IMR-90 (cell line): Measurements from ENCODE around the gene ADAMTS6. TPM values are rescaled to one million over a fixed set of nuclear protein-coding genes. Genes with fewer than 3 reads are reported as not detected.

Experiments
- ATAC-seq: fragments of 200-7000 bp; cut with Tn5 transposase; 2 replicates; pipeline ENCODE4 v1.9.1; 2020; ENCODE audit warnings: low read depth, mild to moderate bottlenecking, moderate library complexity
- BruUV-seq: library from RNA; stranded (reverse); fragments of 400-500 nt; replicated peaks from 2 replicates; lab custom pipeline; 2021; lab: Mats Ljungman, UMichigan
- CTCF ChIA-PET: fragments of 300-600 bp; formaldehyde crosslinking; extraction: SDS; loops from one replicate; lab custom pipeline; 2021; ENCODE audit warnings: antibody characterized with exemption; lab: Yijun Ruan, JAX
- POLR2A ChIA-PET: fragments of 300-600 bp; sonication (Branson Sonifier 250); formaldehyde crosslinking; loops from one replicate; lab custom pipeline; 2022; ENCODE audit warnings: antibody characterized with exemption; ENCODE audit not compliant: unreplicated experiment; lab: Charles Lee
- DNase-seq: peaks from one replicate; pipeline ENCODE4 v3.0.0; 2013
- H2AFZ ChIP-seq: replicated peaks from 2 replicates; pipeline ENCODE3; 2013; ENCODE audit warnings: low read length, mild to moderate bottlenecking; ENCODE audit not compliant: poor library complexity
- H2AK5ac ChIP-seq: 2 replicates; pipeline ENCODE4 v1.6.1; 2013; ENCODE audit warnings: low read depth, low read length, inconsistent platforms
- H2AK9ac ChIP-seq: replicated peaks from 2 replicates; pipeline ENCODE3; 2013; ENCODE audit warnings: mild to moderate bottlenecking, low read depth, low read length, moderate library complexity; ENCODE audit not compliant: poor library complexity
- H2BK120ac ChIP-seq: 2 replicates; pipeline ENCODE4 v1.6.1; 2013; ENCODE audit warnings: low read depth, low read length, inconsistent platforms
- H2BK15ac ChIP-seq: 3 replicates; pipeline ENCODE4 v1.6.1; 2013; ENCODE audit warnings: low read depth, low read length, inconsistent platforms
- H2BK20ac ChIP-seq: 2 replicates; pipeline ENCODE4 v1.6.1; 2013; ENCODE audit warnings: low read depth, mild to moderate bottlenecking, inconsistent platforms, low read length, moderate library complexity
- H2BK5ac ChIP-seq: 2 replicates; pipeline ENCODE4 v1.6.1; 2013; ENCODE audit warnings: mild to moderate bottlenecking, low read depth, low read length, inconsistent platforms; ENCODE audit not compliant: poor library complexity, severe bottlenecking
- H3K14ac ChIP-seq: replicated peaks from 2 replicates; pipeline ENCODE4 v1.6.1; 2013; ENCODE audit warnings: low read depth, low read length, inconsistent platforms
- H3K18ac ChIP-seq: 2 replicates; pipeline ENCODE4 v1.6.1; 2013; ENCODE audit warnings: low read depth, low read length, control low read depth
- H3K23ac ChIP-seq: 2 replicates; pipeline ENCODE4 v1.6.1; 2013; ENCODE audit warnings: low read depth, low read length, inconsistent platforms
- H3K27ac ChIP-seq: 2 replicates; pipeline ENCODE4 v1.5.1; 2013; ENCODE audit warnings: mild to moderate bottlenecking, control low read depth, low read length; ENCODE audit not compliant: insufficient read depth
- H3K27me3 ChIP-seq: 2 replicates; pipeline ENCODE4 v1.6.1; 2013; ENCODE audit warnings: low read length; ENCODE audit not compliant: control insufficient read depth, insufficient read depth
- H3K36me3 ChIP-seq: 2 replicates; pipeline ENCODE4 v1.6.1; 2013; ENCODE audit warnings: low read length, mixed read lengths; ENCODE audit not compliant: control insufficient read depth, insufficient read depth
- H3K4ac ChIP-seq: 2 replicates; pipeline ENCODE4 v1.6.1; 2013; ENCODE audit warnings: low read depth, low read length, inconsistent platforms
- H3K4me1 ChIP-seq: 2 replicates; pipeline ENCODE4 v1.6.1; 2013; ENCODE audit warnings: low read length, mixed read lengths; ENCODE audit not compliant: control insufficient read depth, insufficient read depth
- H3K4me2 ChIP-seq: 2 replicates; pipeline ENCODE4 v1.6.1; 2013; ENCODE audit warnings: low read depth, mild to moderate bottlenecking, control low read depth, low read length, moderate library complexity
- H3K4me3 ChIP-seq: 2 replicates; pipeline ENCODE4 v1.5.1; 2013; ENCODE audit warnings: low read depth, mild to moderate bottlenecking, control low read depth, low read length, moderate library complexity; ENCODE audit not compliant: insufficient read depth
- H3K56ac ChIP-seq: 2 replicates; pipeline ENCODE4 v1.6.1; 2013; ENCODE audit warnings: low read length, inconsistent platforms; ENCODE audit not compliant: insufficient read depth; ENCODE audit errors: extremely low read depth
- H3K79me1 ChIP-seq, 2 experiments: 2 replicates each; pipeline ENCODE4 v1.6.1; 2013; ENCODE audit warnings: low read length in 2 of 2, inconsistent platforms in 1 of 2, low read depth in 1 of 2
- H3K9ac ChIP-seq: 2 replicates; pipeline ENCODE4 v1.6.1; 2013; ENCODE audit warnings: low read depth, low read length, control low read depth
- H3K9me1 ChIP-seq: 2 replicates; pipeline ENCODE4 v1.6.1; 2013; ENCODE audit warnings: low read length, inconsistent platforms; ENCODE audit not compliant: insufficient read depth
- H3K9me3 ChIP-seq: 2 replicates; pipeline ENCODE4 v1.6.1; 2013; ENCODE audit warnings: low read length; ENCODE audit not compliant: control insufficient read depth, insufficient read depth
- H4K20me1 ChIP-seq: 2 replicates; pipeline ENCODE4 v1.6.1; 2013; ENCODE audit warnings: low read length, inconsistent platforms; ENCODE audit not compliant: insufficient read depth
- H4K5ac ChIP-seq: 2 replicates; pipeline ENCODE4 v1.6.1; 2013; ENCODE audit warnings: mild to moderate bottlenecking, low read depth, low read length, control low read depth
- H4K8ac ChIP-seq, 2 experiments: 2 replicates each; pipeline ENCODE4 v1.6.1; 2013; ENCODE audit warnings: low read depth in 2 of 2, low read length in 2 of 2, control low read depth in 1 of 2, inconsistent platforms in 1 of 2
- H4K91ac ChIP-seq: 2 replicates; pipeline ENCODE4 v1.6.1; 2013; ENCODE audit warnings: low read depth, low read length, inconsistent platforms; ENCODE audit not compliant: insufficient read depth
- CEBPB ChIP-seq: IDR thresholded peaks from 2 replicates; pipeline ENCODE4 v1.6.1; 2012; ENCODE audit warnings: low read depth, low read length, improper control_type of control experiment
- CHD1 ChIP-seq: IDR thresholded peaks from 2 replicates; pipeline ENCODE4 v1.6.1; 2012; ENCODE audit warnings: low read depth, low read length, improper control_type of control experiment
- ELK1 ChIP-seq: fragments of 150-350 bp; IDR thresholded peaks from 2 replicates; pipeline ENCODE4 v1.6.1; 2016; ENCODE audit warnings: low read depth, mild to moderate bottlenecking, low read length, moderate library complexity, borderline replicate concordance
- FOS ChIP-seq: fragments of 150-350 bp; IDR thresholded peaks from 2 replicates; pipeline ENCODE4 v1.6.1; 2016; ENCODE audit warnings: low read depth, low read length
- MAFK ChIP-seq: IDR thresholded peaks from 2 replicates; pipeline ENCODE4 v1.6.1; 2012; ENCODE audit warnings: low read depth, low read length, improper control_type of control experiment
- MAZ ChIP-seq: IDR thresholded peaks from 2 replicates; pipeline ENCODE4 v1.6.1; 2012; ENCODE audit warnings: low read depth, mild to moderate bottlenecking, low read length, improper control_type of control experiment, moderate library complexity, borderline replicate concordance
- NFE2L2 ChIP-seq: fragments of 150-350 bp; IDR thresholded peaks from 2 replicates; pipeline ENCODE4 v1.6.1; 2016; ENCODE audit warnings: low read depth, mild to moderate bottlenecking, low read length
- POLR2A ChIP-seq: IDR thresholded peaks from 2 replicates; pipeline ENCODE4 v1.6.1; 2012; ENCODE audit warnings: mild to moderate bottlenecking, low read depth, low read length
- SMC3 ChIP-seq: fragments of 150-350 bp; IDR thresholded peaks from 2 replicates; pipeline ENCODE4 v1.6.1; 2016; ENCODE audit warnings: low read depth, mild to moderate bottlenecking, antibody characterized with exemption, low read length, moderate library complexity
- USF2 ChIP-seq: fragments of 150-350 bp; IDR thresholded peaks from 2 replicates; pipeline ENCODE4 v1.6.1; 2017; ENCODE audit warnings: mild to moderate bottlenecking, antibody characterized with exemption, low read length, low read depth
- WGBS, 2 experiments: methylation state at CpG; one replicate each; pipeline versions ENCODE4 v1.1.5 to v1.1.7; 2013; ENCODE audit warnings: missing lambda C conversion rate in 2 of 2; ENCODE audit not compliant: insufficient read length in 1 of 2; ENCODE audit errors: extremely low coverage in 2 of 2; 5-methylcytosine and 5-hydroxymethylcytosine counted together
- dilution Hi-C: fragments of 300-500 bp; cut with HindIII; formaldehyde crosslinking; loops from one replicate; pipeline ENCODE4 v1.14.3; 2018; ENCODE audit warnings: low sequenced_read_pairs; ENCODE audit not compliant: unreplicated experiment
- in situ Hi-C: fragments of 300-500 bp; cut with MboI; formaldehyde crosslinking; loops from 3 replicates; pipeline ENCODE4 v1.14.3; 2019; ENCODE audit warnings: low sequenced_read_pairs, inconsistent platforms, mixed read lengths
- intact Hi-C: fragments of 100-400 bp; cut with micrococcal nuclease; formaldehyde crosslinking; loops from 2 replicates; pipeline ENCODE4 v1.10.0; 2022
- polyA plus RNA-seq, 3 experiments: library from polyadenylated mRNA; depleted of rRNA; stranded (reverse); fragments of >200 nt; gene quantifications; 2 replicates each; pipeline ENCODE4 v1.2.3, GENCODE V29; 2012; ENCODE audit warnings: low replicate concordance in 1 of 3
- total RNA-seq: library from RNA; depleted of rRNA; stranded (reverse); fragments of >200 nt; gene quantifications from 2 replicates; pipeline ENCODE4 v1.2.3, GENCODE V29; 2012

The ADAMTS6 gene
- total and polyA plus RNA-seq, 2 of the 4 experiments (the other 2 are of a cell fraction) = 23.9 to 173 TPM

GRCh38 chr5:65144136-65144871 lies 337.4 kb downstream of the ADAMTS6 start (continued):
- no peak for TF ChIP-seq ELK1

- H3K27me3 ChIP-seq = no peaks in the 10 kb centered on the region
- H3K27ac ChIP-seq = peak overlapping the region; percentile 100
- no peaks in the 10 kb centered on the region for H4K20me1 ChIP-seq
- peak overlapping the region; percentile 27 for H2AFZ ChIP-seq
- peak overlapping the region; percentile 83 for H3K14ac ChIP-seq
- ChIA-PET CTCF (no interaction called here), POLR2A (interaction anchor here (1.5 kb wide), 1 partner anchor 15 kb away, joined by 5 read pairs; no protein-coding TSS in a partner anchor)
- no TSS peak for BruUV-seq
- peak overlapping the region; percentile 78 for H3K56ac ChIP-seq
- peak overlapping the region; percentile 82 for H4K91ac ChIP-seq
- intact Hi-C loops = loop anchor here (5.0 kb wide), 1 partner anchor 340 kb away; the partner anchor contains the start of gene ADAMTS6
- H2BK120ac ChIP-seq = peak overlapping the region; percentile 91
- peak overlapping the region; percentile 56; the same call in 1 of the 3 replicates for H2BK15ac ChIP-seq
- no peaks in the 10 kb centered on the region for H3K9me3 ChIP-seq
- DNase-seq (peak; percentile 74), ATAC-seq (peak; percentile 84)
- H3K18ac ChIP-seq = peak overlapping the region; percentile 99
- H4K5ac ChIP-seq = peak overlapping the region; percentile 100
- peak overlapping the region; percentile 30; the same call in 1 of the 2 replicates for H3K4me3 ChIP-seq
- dilution Hi-C loops = no loop called here
- H4K8ac ChIP-seq = peak overlapping the region; percentile 68 to 92
- no CpG with 5 or more reads among the region's 3 CpGs for WGBS, 2 experiments
- H3K9me1 ChIP-seq = peaks cover 9% of the 10 kb centered on the region; the same call in 1 of the 2 replicates
- peak overlapping the region; percentile 89 for H3K9ac ChIP-seq
- H3K36me3 ChIP-seq = no peaks in the 10 kb centered on the region
- no peak overlapping the region for H2AK9ac ChIP-seq
- peak overlapping the region; percentile 96 for H2BK5ac ChIP-seq
- H3K23ac ChIP-seq = peak overlapping the region; percentile 84
- H3K4me2 ChIP-seq = peak overlapping the region; percentile 98
- peak overlapping the region; percentile 90 for H2BK20ac ChIP-seq
- in situ Hi-C loops = no loop called here
- peaks cover 0 to 15% of the 10 kb centered on the region in 2 experiments; a peak in 2 of 4 replicates for H3K79me1 ChIP-seq
- H3K4ac ChIP-seq = peak overlapping the region; percentile 85
- peak overlapping the region; percentile 65 for H2AK5ac ChIP-seq
- peaks cover 18% of the 10 kb centered on the region for H3K4me1 ChIP-seq
- TF ChIP-seq POLR2A (no peak), ELK1 (no peak), FOS (no peak), CEBPB (no peak), MAZ (no peak), SMC3 (no peak), MAFK (no peak), USF2 (no peak), NFE2L2 (no peak), CHD1 (no peak)
Observed at GRCh38 chr5:65142511-65143011, 339.2 kb downstream of the ADAMTS6 start.
